Astrocyte of the spinal cord (primary cell): ENCODE measurements around the gene TRIML2.

Experiments
- DNase-seq: peaks from one replicate; pipeline ENCODE4 v3.0.0; 2011; ENCODE audit warnings: low read depth, low spot score
- H3K4me3 ChIP-seq: 2 replicates; pipeline ENCODE4 v1.5.1; 2011; ENCODE audit warnings: low read depth, mild to moderate bottlenecking, low read length, moderate library complexity
- CTCF ChIP-seq: IDR thresholded peaks from 2 replicates; pipeline ENCODE4 v1.5.1; 2012; ENCODE audit warnings: low read depth, mild to moderate bottlenecking, low read length, inconsistent platforms
- in situ Hi-C: cut with HindIII; loops from 2 replicates; pipeline ENCODE4 v1.10.0; 2017; ENCODE audit warnings: low sequenced_read_pairs

Gene TRIML2

GRCh38 chr4:188127214-188127874, 17.9 kb upstream of the TRIML2 start:
- DNase-seq: peak; percentile 41
- in situ Hi-C loops: no loop called here
- no peak overlapping the region for H3K4me3 ChIP-seq
- TF ChIP-seq CTCF: no peak

DNA sequence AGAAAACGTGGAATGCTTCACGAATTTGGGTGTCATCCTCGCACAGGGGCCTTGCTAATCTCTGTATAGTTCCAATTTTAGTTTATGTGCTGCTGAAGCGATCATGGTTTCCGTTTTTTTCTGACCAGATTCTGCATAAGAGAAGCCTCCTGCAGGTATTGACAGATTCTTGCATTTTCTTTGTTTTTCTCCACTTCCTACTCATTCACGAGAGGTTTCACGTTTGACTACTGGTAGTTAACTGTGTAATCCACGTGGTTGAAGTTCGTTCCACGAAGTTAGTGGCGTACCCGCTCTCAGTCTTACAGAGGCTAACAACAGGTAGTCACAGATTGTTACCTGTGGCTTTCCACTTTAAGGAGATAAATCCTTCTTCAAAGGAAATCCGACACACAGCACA, 12.1 kb upstream of the TRIML2 start:
- no peak for TF ChIP-seq CTCF
- DNase-seq: no peak
- no peak overlapping the region for H3K4me3 ChIP-seq
- in situ Hi-C loops: no loop called here

- in situ Hi-C loops: no loop called here
- no peak overlapping the region for H3K4me3 ChIP-seq
- DNase-seq: no peak
- no peak for TF ChIP-seq CTCF
Observed at GRCh38 chr4:188117631-188118324, 8.4 kb upstream of the TRIML2 start.

DNA sequence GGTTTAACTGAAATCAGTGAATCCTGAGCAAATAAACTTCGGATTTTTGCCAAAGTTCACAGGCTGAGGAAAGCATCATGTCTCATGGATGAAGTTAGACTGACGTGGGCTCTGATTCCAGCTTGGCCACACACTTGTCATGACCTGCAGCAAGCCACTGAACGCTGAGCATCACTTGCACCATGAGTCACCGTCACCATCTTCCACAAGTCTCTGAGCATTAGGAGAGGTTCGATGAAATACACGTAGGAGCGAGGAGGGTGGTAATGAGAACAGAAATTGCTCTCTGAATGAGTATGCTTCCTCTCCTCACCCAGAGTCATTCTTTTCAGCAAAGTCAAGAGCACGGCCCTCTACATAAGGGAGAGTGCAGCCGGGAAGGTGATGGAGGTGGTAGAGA, 3.8 kb upstream of the TRIML2 start:
- H3K4me3 ChIP-seq: no peak overlapping the region
- no peak for DNase-seq
- TF ChIP-seq CTCF: no peak
- in situ Hi-C loops: no loop called here

DNA sequence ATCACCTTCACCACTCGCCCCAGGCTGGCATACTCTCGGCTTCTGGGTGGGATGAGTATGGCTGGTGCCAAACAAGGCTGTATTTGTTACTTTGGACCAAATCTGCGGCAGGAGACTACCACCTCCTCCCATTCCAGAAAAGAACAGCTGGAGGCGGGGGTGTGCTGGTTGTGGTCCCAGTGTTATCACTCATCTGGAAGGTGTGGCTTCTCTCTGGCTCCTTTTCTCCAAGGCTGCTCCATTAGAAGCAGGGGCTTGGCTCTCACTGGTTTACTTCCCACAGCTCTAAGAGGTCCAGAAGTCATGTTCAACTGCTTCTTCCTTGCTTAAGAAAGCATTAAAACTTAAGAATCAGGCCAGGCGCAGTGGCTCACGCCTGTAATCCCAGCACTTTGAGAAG, 2.6 kb upstream of the TRIML2 start:
- H3K4me3 ChIP-seq: no peak overlapping the region
- TF ChIP-seq CTCF: no peak
- no peak for DNase-seq
- in situ Hi-C loops: no loop called here

GRCh38 chr4:188110741-188111471, 1.5 kb upstream of the TRIML2 start:
- in situ Hi-C loops: no loop called here
- TF ChIP-seq CTCF: no peak
- H3K4me3 ChIP-seq: no peak overlapping the region
- no peak for DNase-seq
